K562 (cell line): Measurements from ENCODE around the gene FAM222A. TPM values are rescaled to one million over a fixed set of nuclear protein-coding genes. Genes with fewer than 3 reads are reported as not detected.

Experiments
- ARID1B ChIP-seq: fragments of 450-650 bp; IDR thresholded peaks from 2 replicates; pipeline ENCODE4 v1.6.1; 2016; ENCODE audit warnings: antibody characterized with exemption, mild to moderate bottlenecking, inconsistent platforms
- CC2D1A ChIP-seq: fragments of 450-650 bp; IDR thresholded peaks from 2 replicates; pipeline ENCODE4 v1.6.1; 2017; ENCODE audit warnings: mild to moderate bottlenecking
- CCNT2 ChIP-seq: IDR thresholded peaks from 2 replicates; pipeline ENCODE4 v1.6.1; 2011; ENCODE audit warnings: borderline replicate concordance, low read depth, mild to moderate bottlenecking, moderate library complexity, mixed read lengths, low read length; ENCODE audit not compliant: insufficient read length; ENCODE audit errors: extremely low read depth
- CEBPB ChIP-seq: fragments of 450-650 bp; IDR thresholded peaks from 2 replicates; pipeline ENCODE4 v1.6.1; 2016; ENCODE audit warnings: missing genetic modification characterization, missing compliant biosample characterization
- EZH2 ChIP-seq: IDR thresholded peaks from 2 replicates; pipeline ENCODE4 v1.6.1; 2012; ENCODE audit warnings: low read depth, mild to moderate bottlenecking, inconsistent platforms, low read length, borderline replicate concordance
- GATAD2A ChIP-seq: fragments of 450-650 bp; IDR thresholded peaks from 2 replicates; pipeline ENCODE4 v1.6.1; 2017
- HDGF ChIP-seq: fragments of 450-650 bp; IDR thresholded peaks from 2 replicates; pipeline ENCODE4 v1.6.1; 2016
- KDM1A ChIP-seq, 2 experiments: fragments of 450-650 bp; IDR thresholded peaks; 2 replicates each; pipeline ENCODE4 v1.6.1; 2016; ENCODE audit warnings: mild to moderate bottlenecking in 2 of 2
- MCM3 ChIP-seq: fragments of 450-650 bp; IDR thresholded peaks from 2 replicates; pipeline ENCODE4 v1.6.1; 2016
- NR4A1 ChIP-seq, 2 experiments: fragments of 250-450 bp in 1 of 2; fragments of 450-650 bp in 1 of 2; sonication (Bioruptor Pico) in 1 of 2; IDR thresholded peaks; 2 replicates each; pipeline versions ENCODE4 v1.4.0 to v1.6.1; 2016 to 2020; ENCODE audit warnings: mild to moderate bottlenecking in 2 of 2, missing compliant biosample characterization in 1 of 2, missing genetic modification characterization in 1 of 2, moderate library complexity in 1 of 2
- RBM15 ChIP-seq: fragments of 200-400 bp; formaldehyde crosslinking; IDR thresholded peaks from 2 replicates; pipeline ENCODE4 v1.6.1; 2018; ENCODE audit warnings: mild to moderate bottlenecking, low read length, moderate library complexity; ENCODE audit not compliant: insufficient read depth
- SMAD1 ChIP-seq: fragments of 150-350 bp; IDR thresholded peaks from 2 replicates; pipeline ENCODE4 v1.6.1; 2014; ENCODE audit warnings: low read length, low read depth; ENCODE audit not compliant: partially characterized antibody
- SP2 ChIP-seq: IDR thresholded peaks from 2 replicates; pipeline ENCODE4 v1.6.1; 2011; ENCODE audit warnings: mild to moderate bottlenecking, low read depth, low read length, moderate library complexity; ENCODE audit not compliant: poor library complexity, severe bottlenecking; ENCODE audit errors: extremely low read depth
- TEAD4 ChIP-seq, 2 experiments: sonication (generic) in 1 of 2; formaldehyde crosslinking in 1 of 2; IDR thresholded peaks; 2 replicates each; pipeline versions ENCODE4 v1.6.1 to v1.8.0; 2012 to 2022; ENCODE audit warnings: borderline replicate concordance in 1 of 2, inconsistent platforms in 1 of 2, low read length in 1 of 2, mild to moderate bottlenecking in 1 of 2, missing genetic modification reagents in 1 of 2
- polyA plus RNA-seq, 8 experiments: library from polyadenylated mRNA; depleted of rRNA in 4 of 8; stranded (reverse) in 5 of 8; unstranded in 3 of 8; fragments of >200 nt; fragmentation: Nextera tagmentation in 2 of 8; fragmentation: Illumina TruSeq in 1 of 8; extraction: Ambion mirVana in 2 of 8; extraction: Trizol in 1 of 8; gene quantifications; 2 replicates each; pipeline versions ENCODE4 v1.2.1 to v1.2.3, GENCODE V29; 2011 to 2014; ENCODE audit warnings: inconsistent platforms in 1 of 8, missing spikeins in 1 of 8
- total RNA-seq, 7 experiments: library from RNA; depleted of rRNA in 6 of 7; stranded (reverse); fragments of >200 nt in 6 of 7; fragmentation: Illumina TruSeq in 2 of 7; extraction: Trizol in 2 of 7; gene quantifications; 2 replicates each; pipeline versions ENCODE4 v1.2.1 to v1.2.3, GENCODE V29; 2011 to 2021; ENCODE audit warnings: low replicate concordance in 1 of 7
- TF ChIP-seq, protein P1 (sequence below), 2 experiments: fragments of 450-650 bp in 1 of 2; sonication (generic) in 1 of 2; formaldehyde crosslinking in 1 of 2; IDR thresholded peaks; 2 replicates each; pipeline versions ENCODE4 v1.7.1 to v1.9.0; 2016 to 2022; ENCODE audit warnings: inconsistent platforms in 1 of 2, mild to moderate bottlenecking in 1 of 2, missing genetic modification reagents in 1 of 2
- TF ChIP-seq, protein P2 (sequence below): fragments of 450-650 bp; formaldehyde crosslinking; IDR thresholded peaks from 2 replicates; pipeline ENCODE4 v1.4.0; 2022; ENCODE audit warnings: missing genetic modification characterization

The FAM222A gene
- total and polyA plus RNA-seq, 9 of the 15 experiments (the other 6 are each of a cell fraction or from before 2014, with no cell fraction given) = 0.03 to 0.36 (median 0.12) TPM; not detected in 1

DNA sequence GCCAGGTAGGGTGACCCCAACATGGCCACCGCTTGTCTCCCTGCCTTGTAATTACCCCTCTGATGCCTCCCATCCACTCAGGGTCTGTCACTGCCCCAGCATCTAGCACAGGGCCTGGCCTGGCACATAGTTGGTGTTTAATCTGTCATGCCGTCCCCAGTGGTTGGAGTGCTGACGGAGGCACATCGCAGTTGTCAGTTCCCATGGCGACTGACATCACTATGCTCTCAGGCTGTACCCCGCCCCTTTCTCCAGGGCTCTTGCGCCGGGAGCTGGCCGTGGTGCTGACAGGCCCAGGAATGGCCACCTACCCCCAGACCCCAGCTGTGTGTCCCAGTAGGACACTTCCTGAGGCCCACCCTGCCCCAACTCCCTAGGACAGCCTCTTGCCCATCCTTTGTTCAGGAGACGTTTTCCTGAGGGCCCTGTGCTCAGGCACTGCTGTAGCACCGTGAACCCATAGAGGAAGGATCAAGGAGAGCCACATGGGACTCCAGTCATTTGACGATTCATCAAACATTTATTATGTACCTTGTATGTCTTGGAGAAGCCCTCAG is 23.0 kb downstream of the FAM222A start (continued):
- TF ChIP-seq, protein P1, sequence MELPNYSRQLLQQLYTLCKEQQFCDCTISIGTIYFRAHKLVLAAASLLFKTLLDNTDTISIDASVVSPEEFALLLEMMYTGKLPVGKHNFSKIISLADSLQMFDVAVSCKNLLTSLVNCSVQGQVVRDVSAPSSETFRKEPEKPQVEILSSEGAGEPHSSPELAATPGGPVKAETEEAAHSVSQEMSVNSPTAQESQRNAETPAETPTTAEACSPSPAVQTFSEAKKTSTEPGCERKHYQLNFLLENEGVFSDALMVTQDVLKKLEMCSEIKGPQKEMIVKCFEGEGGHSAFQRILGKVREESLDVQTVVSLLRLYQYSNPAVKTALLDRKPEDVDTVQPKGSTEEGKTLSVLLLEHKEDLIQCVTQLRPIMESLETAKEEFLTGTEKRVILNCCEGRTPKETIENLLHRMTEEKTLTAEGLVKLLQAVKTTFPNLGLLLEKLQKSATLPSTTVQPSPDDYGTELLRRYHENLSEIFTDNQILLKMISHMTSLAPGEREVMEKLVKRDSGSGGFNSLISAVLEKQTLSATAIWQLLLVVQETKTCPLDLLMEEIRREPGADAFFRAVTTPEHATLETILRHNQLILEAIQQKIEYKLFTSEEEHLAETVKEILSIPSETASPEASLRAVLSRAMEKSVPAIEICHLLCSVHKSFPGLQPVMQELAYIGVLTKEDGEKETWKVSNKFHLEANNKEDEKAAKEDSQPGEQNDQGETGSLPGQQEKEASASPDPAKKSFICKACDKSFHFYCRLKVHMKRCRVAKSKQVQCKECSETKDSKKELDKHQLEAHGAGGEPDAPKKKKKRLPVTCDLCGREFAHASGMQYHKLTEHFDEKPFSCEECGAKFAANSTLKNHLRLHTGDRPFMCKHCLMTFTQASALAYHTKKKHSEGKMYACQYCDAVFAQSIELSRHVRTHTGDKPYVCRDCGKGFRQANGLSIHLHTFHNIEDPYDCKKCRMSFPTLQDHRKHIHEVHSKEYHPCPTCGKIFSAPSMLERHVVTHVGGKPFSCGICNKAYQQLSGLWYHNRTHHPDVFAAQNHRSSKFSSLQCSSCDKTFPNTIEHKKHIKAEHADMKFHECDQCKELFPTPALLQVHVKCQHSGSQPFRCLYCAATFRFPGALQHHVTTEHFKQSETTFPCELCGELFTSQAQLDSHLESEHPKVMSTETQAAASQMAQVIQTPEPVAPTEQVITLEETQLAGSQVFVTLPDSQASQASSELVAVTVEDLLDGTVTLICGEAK (IDR thresholded peaks at IDR 0.05) = no peak
- TF ChIP-seq, protein P1 (CRISPR knock-in tag; IDR thresholded peaks at IDR 0.05) = no peak
- TF ChIP-seq, protein P2, sequence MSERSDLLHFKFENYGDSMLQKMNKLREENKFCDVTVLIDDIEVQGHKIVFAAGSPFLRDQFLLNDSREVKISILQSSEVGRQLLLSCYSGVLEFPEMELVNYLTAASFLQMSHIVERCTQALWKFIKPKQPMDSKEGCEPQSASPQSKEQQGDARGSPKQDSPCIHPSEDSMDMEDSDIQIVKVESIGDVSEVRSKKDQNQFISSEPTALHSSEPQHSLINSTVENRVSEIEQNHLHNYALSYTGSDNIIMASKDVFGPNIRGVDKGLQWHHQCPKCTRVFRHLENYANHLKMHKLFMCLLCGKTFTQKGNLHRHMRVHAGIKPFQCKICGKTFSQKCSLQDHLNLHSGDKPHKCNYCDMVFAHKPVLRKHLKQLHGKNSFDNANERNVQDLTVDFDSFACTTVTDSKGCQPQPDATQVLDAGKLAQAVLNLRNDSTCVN (CRISPR knock-in tag) = no peak
- no peak for TF ChIP-seq RBM15
- TF ChIP-seq EZH2 = no peak
- no peak for TF ChIP-seq ARID1B
- TF ChIP-seq MCM3 = no peak
- no peak for TF ChIP-seq NR4A1 (CRISPR knock-in tag; IDR thresholded peaks at IDR 0.05)
- TF ChIP-seq NR4A1 (tag; IDR thresholded peaks at IDR 0.05) = no peak
- no peak for TF ChIP-seq CC2D1A
- TF ChIP-seq CEBPB = no peak
- no peak for TF ChIP-seq SMAD1
- TF ChIP-seq CCNT2 = no peak
- no peak for TF ChIP-seq SP2
- no peak for TF ChIP-seq TEAD4 (IDR thresholded peaks at IDR 0.05; ENCODE audit: low read length)
- no peak for TF ChIP-seq TEAD4 (CRISPR knock-in tag; IDR thresholded peaks at IDR 0.05; ENCODE audit: borderline replicate concordance)
- TF ChIP-seq KDM1A (IDR thresholded peaks at IDR 0.05) = no peak
- TF ChIP-seq HDGF = no peak
- TF ChIP-seq GATAD2A = no peak
